HG02884 (cell line): ENCODE measurements around the gene TCEANC2.
"Not testable (repeated sequence)": the region's sequence is repeated elsewhere in the genome, so short reads cannot be mapped to it uniquely, and the experiment has no call there.

Experiments
- ATAC-seq: cut with Tn5 transposase; IDR thresholded peaks from one replicate; pipeline ENCODE4 v1.9.1; 2021; ENCODE audit warnings: mild to moderate bottlenecking, moderate library complexity; ENCODE audit not compliant: unreplicated experiment

TCEANC2 gene

DNA sequence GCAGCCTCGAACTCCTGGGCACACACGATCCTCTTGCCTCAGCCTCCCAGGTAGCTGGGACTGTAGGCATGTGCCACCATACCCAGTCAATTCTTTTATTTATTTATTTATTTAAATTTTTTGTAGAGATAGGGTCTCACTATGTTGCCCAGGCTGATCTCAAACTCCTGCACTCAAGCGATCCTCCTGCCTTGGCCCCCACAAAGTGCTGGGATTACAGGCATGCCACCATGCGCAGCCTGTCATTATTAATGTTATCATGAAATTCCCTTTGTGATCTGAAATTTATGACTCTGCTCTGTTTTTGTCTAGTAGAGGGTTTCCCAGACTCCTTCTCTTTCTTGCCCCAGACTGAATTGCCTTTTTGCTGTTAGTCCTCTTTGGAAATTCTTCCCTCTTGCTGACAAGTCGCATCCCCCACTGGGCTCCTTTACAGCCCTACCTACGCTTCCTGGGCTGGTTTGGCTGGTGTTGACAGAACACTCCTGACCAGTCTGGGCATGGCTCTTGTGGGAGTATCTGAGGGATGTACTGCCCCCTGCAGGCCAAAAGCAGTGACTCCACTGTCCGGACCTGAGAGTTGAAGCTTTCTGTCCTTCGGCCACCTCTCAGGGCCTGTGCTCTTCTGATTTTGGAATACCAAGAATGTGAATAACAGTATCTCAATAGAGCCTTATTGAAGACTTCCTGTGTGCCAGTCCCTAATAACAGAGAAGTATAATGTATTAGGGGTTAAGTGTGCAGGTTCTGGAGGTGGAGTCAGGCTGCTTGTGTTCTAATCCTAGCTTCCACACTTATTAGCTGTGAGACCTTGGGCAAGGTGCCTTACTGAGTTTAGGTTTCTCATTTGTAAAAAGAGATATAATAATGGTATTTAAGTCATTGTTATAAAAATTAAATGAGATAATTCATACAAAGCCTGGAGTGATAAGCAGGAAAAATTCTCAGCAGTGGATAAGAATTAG, 28.2 kb downstream of the TCEANC2 start:
- no peak for ATAC-seq

DNA sequence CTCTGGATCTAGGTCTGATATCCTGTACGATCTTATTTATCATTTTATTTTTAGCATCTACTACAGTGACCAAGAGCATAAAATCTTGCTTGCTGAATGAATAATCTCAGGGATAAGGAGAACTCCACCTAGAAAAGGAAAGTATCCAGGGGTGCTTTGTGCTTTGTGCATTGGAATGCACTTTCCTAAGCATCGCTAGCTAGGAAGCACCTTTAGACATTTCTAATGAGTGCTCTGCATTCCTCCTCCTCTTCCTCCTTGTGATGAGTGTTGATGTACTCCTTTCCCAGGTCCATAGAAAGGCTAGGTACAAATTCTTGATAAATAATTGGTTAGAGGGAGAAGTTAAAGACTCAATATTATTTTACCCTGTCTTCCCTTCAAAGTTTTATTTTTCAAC, 31.4 kb downstream of the TCEANC2 start:
- no peak for ATAC-seq

DNA sequence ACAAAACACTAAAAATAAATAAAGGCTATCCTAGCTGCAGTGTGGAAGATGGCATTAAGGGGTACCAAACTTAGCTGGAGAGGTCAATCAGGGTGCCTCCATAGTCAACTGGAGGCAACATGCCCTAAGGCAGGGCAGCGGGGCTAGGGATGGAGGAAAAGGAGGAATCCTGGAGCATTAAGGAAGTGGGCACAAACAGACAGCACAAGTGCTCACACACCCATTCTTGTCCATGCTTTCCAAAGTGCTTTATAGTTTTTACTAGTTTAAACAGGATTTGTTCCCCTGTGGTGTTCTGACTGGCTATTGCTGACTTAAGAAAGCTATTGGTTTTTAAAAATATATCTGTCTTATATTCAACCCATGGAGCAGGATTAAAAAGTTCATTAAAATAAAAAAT, 33.3 kb downstream of the TCEANC2 start:
- no peak for ATAC-seq

GRCh38 chr1:54088385-54088784, 35.0 kb downstream of the TCEANC2 start:
- no peak for ATAC-seq

GRCh38 chr1:54091666-54092065, 38.3 kb downstream of the TCEANC2 start:
- no peak for ATAC-seq

DNA sequence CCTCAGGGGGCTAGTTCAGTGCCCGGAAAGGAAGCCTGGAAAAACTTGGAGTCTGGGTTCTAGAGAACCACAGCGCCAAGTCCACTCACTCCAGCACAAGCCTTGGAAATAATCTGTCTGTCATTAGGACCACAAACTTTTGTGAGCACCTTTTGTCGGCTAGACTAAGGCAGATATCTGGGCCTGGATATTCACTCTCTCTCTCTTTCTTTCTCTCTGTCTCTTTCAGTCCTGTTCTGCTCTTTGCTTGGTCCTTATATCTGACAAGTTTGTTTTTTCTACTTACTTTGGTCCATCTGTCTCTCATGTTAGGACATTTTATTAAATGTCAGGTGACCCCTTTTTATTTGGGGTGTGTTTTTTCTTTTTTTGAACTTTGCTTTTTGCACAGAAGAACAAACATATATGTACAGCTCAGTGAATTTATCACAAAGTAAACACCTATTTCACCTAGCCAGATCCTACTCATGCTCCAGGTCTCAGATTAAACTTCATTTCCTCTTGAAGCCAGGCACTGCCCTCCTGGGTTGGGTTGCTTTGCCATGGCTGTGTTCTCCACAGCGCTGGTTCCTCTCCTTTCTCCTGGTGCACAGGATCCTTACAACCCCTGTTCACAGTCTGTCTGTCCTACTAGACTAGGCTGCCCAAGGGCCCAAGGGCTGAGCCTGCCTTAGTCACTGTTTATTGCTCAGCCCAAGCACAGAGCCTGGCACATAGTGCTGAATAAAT, 40.8 kb downstream of the TCEANC2 start:
- ATAC-seq = no peak

GRCh38 chr1:54094730-54095105, 41.3 kb downstream of the TCEANC2 start:
- ATAC-seq = not testable (repeated sequence)

DNA sequence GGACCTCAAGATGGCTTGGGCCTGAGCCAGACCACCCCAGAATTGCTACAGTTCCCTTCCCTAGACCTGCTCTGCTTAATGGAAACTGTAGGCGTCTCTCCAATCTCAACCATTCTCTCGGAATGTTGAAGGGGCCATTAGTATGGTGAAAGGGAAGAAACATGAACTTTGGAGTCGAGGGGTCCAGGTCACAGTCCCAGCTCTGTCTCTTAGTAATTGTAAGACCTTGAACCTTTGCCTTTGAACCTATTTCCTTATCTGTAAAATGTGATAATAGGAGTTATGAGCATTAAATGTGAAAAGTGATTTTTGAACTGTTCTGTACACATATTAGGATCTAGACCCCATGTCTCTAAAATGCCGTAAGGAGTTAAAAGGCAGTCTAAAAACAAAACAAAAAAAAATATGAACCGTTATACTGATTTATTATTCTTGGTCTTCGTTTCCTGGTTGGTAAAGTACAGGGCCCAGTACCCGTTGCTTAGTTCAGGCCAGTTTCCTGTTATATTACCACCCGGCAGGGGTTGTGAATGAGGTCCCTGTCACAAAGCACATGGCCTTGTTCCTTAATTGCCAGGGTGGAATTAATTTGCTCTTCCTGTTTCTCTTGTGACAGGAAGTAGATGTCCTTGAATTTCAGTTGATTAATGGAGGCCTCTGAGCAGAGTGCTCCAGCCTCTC, 42.3 kb downstream of the TCEANC2 start:
- ATAC-seq = no peak

GRCh38 chr1:54096227-54096876, 42.9 kb downstream of the TCEANC2 start:
- ATAC-seq = no peak

- ATAC-seq = no peak
These were observed 43.5 kb downstream of the TCEANC2 start for GRCh38 chr1:54096877-54097240.

GRCh38 chr1:54099061-54099610, 45.7 kb downstream of the TCEANC2 start:
- no peak for ATAC-seq

DNA sequence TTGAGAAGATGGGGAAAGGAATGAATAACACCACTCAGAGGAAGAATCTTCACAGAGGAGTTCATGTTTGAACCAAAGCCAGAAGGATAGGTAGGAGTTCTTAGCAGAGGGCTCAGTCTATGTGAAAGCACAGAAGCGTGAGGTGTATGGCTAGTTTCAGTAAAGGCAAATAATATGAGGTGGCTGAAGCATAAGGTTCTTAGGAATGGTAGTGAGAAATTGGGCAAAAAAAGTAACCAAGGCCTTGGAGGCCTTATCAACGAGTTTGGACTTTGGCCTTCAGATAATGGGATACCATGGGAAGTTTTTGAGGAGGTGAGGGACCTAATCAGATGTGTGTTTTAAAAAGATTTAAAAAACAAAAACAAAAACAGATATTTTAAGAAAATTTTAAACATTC, 47.1 kb downstream of the TCEANC2 start:
- ATAC-seq = no peak

GRCh38 chr1:54103414-54103813, 50.0 kb downstream of the TCEANC2 start:
- ATAC-seq = no peak

DNA sequence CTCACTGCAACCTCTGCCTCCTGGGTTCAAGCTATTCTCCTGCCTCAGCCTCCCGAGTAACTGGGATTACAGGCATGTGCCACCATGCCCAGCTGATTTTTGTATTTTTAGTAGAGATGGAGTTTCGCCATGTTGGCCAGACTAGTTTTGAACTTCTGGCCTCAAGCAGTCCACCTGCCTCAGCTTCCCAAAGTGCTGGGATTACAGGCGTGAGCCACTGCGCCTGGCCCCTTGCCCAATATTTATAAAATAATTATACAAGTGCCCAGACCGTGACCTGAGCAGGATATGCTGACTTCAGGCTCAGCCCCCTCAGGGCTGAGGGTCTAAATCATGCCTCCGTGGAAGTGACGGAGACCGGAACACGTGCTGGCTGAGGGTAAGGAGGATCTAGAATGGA, 51.2 kb downstream of the TCEANC2 start:
- not testable (repeated sequence) for ATAC-seq

GRCh38 chr1:54105080-54105479, 51.7 kb downstream of the TCEANC2 start:
- no peak for ATAC-seq

- ATAC-seq = no peak
These were observed 52.4 kb downstream of the TCEANC2 start for GRCh38 chr1:54105736-54106269.

GRCh38 chr1:54107131-54107530, 53.7 kb downstream of the TCEANC2 start:
- ATAC-seq = no peak

DNA sequence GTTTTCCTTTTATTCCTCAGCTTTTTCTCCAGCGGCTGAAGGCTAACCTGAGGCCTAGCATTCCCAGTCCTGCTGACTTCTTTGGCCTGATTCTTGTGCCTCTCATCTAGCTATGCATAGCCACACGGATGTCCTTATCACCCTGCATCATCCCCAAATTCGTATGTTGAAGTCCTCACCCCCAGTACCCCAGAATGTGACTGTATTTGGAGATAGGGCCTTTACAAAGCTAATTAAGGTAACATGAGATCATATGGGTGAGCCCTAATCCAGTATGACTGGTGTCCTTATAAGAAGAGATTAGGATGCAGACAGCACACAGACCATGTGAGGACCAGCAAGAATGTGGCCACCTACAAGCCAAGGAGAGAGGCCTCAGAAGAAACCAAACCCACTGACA, 54.7 kb downstream of the TCEANC2 start:
- ATAC-seq = no peak

- no peak for ATAC-seq
These were observed 56.0 kb downstream of the TCEANC2 start for GRCh38 chr1:54109129-54110090.
